Esophagus muscularis mucosa (tissue), 4 donors: ENCODE results near the gene PLCL1.

ENCODE experiments used
- CTCF ChIP-seq, 3 experiments: fragments of 200-600 bp in 2 of 3; fragments of 450-650 bp in 1 of 3; sonication (generic) in 2 of 3; IDR thresholded peaks; one replicate each; pipeline ENCODE4 v1.5.1; 2017 to 2019; ENCODE audit warnings: antibody characterized with exemption in 3 of 3, mild to moderate bottlenecking in 2 of 3, moderate library complexity in 1 of 3
- EP300 ChIP-seq: sonication (generic); formaldehyde crosslinking; IDR thresholded peaks from one replicate; pipeline ENCODE4 v1.6.1; 2017; ENCODE audit warnings: antibody characterized with exemption
- POLR2AphosphoS5 ChIP-seq, 2 donors: sonication (generic); formaldehyde crosslinking; IDR thresholded peaks; one replicate each; pipeline ENCODE4 v1.6.1; 2017; ENCODE audit warnings: antibody characterized with exemption in 2 of 2

GRCh38 chr2:198175271-198175670, 370.9 kb downstream of the PLCL1 start:
- TF ChIP-seq CTCF (IDR thresholded peaks at IDR 0.05) (no peak), EP300 (no peak), POLR2AphosphoS5 (IDR thresholded peaks at IDR 0.05) (no peak)
